ENCODE data around the gene PPP3R1.

PPP3R1 gene

GRCh38 chr2:68135448-68136320, 116.6 kb downstream of the PPP3R1 start:
- DNase-seq = no peak

- DNase-seq = no peak
These were observed 117.8 kb downstream of the PPP3R1 start for GRCh38 chr2:68134554-68134953.

- DNase-seq = no peak
These were observed 118.2 kb downstream of the PPP3R1 start for GRCh38 chr2:68134120-68134519.
